NCI-H187 (cell line): ENCODE data around the gene POLR2I.
"Not testable (repeated sequence)": the region's sequence is repeated elsewhere in the genome, so short reads cannot be mapped to it uniquely, and the experiment has no call there.

Experiments
- DNase-seq, 2 experiments: peaks; one replicate each; lab custom pipeline; 2025; lab: John Stamatoyannopoulos, UW

POLR2I gene

GRCh38 chr19:36131221-36131620, 16.5 kb upstream of the POLR2I start:
- DNase-seq, result not testable (repeated sequence)

- DNase-seq, result no peak
Observed at GRCh38 chr19:36128392-36128736, 13.7 kb upstream of the POLR2I start.

GRCh38 chr19:36125557-36125956, 10.9 kb upstream of the POLR2I start:
- no peak for DNase-seq

- DNase-seq, result no peak
Observed at GRCh38 chr19:36121486-36122124, 6.9 kb upstream of the POLR2I start.

GRCh38 chr19:36120984-36121358, 6.3 kb upstream of the POLR2I start:
- no peak for DNase-seq

- no peak for DNase-seq
Observed at GRCh38 chr19:36120092-36120983, 5.7 kb upstream of the POLR2I start.

GRCh38 chr19:36116344-36116637, 1.6 kb upstream of the POLR2I start:
- DNase-seq, result no peak

GRCh38 chr19:36115453-36116343, 1.0 kb upstream of the POLR2I start, which contains the start of gene TBCB:
TSS of gene TBCB (plus strand) at chr19:36115468. CDS start at chr19:36115561, 93 bp downstream.
- DNase-seq, result no peak

- DNase-seq, result no peak
Observed at GRCh38 chr19:36113894-36114720, 568 bp downstream of the POLR2I start.

GRCh38 chr19:36113425-36113824, 1.2 kb downstream of the POLR2I start:
- DNase-seq, result no peak

GRCh38 chr19:36112678-36113077, 2.0 kb downstream of the POLR2I start:
- no peak for DNase-seq

GRCh38 chr19:36111200-36111539, 3.5 kb downstream of the POLR2I start:
- no peak for DNase-seq

GRCh38 chr19:36110487-36111199, 4.0 kb downstream of the POLR2I start, which contains the start of gene OVOL3:
TSS of gene OVOL3 (plus strand) at chr19:36111143. CDS start at chr19:36111203, 60 bp downstream.
- no peak for DNase-seq

GRCh38 chr19:36108684-36109083, 6.0 kb downstream of the POLR2I start:
- no peak for DNase-seq

- DNase-seq, result no peak
Observed at GRCh38 chr19:36106991-36107390, 7.7 kb downstream of the POLR2I start.

GRCh38 chr19:36106441-36106840, 8.2 kb downstream of the POLR2I start:
- no peak for DNase-seq

- DNase-seq, result no peak
Observed at GRCh38 chr19:36103842-36104552, 10.7 kb downstream of the POLR2I start.

- no peak for DNase-seq
Observed at GRCh38 chr19:36103040-36103626, 11.5 kb downstream of the POLR2I start.

- DNase-seq, result no peak
Observed at GRCh38 chr19:36101550-36102327, 12.9 kb downstream of the POLR2I start.
